Stomach (tissue), 9 donors: ENCODE measurements around the gene ZPBP. TPM values are rescaled to one million over a fixed set of nuclear protein-coding genes. Genes with fewer than 3 reads are reported as not detected.

Experiments used
- DNase-seq, 2 donors: peaks; one replicate each; pipeline versions ENCODE4 v3.0.0 to v3.0.0-alpha.2; 2013 to 2019
- H3K27ac ChIP-seq, 5 donors: fragments of 200-600 bp in 4 of 5; sonication (generic) in 4 of 5; one replicate each; pipeline ENCODE4 v1.5.1; 2013 to 2019; ENCODE audit warnings: mild to moderate bottlenecking in 1 of 5, moderate library complexity in 1 of 5
- H3K27me3 ChIP-seq, 3 donors: fragments of 200-600 bp; sonication (generic); one replicate each; pipeline ENCODE4 v1.5.1; 2017 to 2019; ENCODE audit warnings: mixed run types in 1 of 3
- H3K36me3 ChIP-seq, 4 donors: fragments of 200-600 bp; sonication (generic); 1 replicate in 3 of 4; 2 replicates in 1 of 4; pipeline ENCODE4 v1.5.1; 2016 to 2019
- H3K4me1 ChIP-seq, 4 donors: fragments of 200-600 bp; sonication (generic); one replicate each; pipeline ENCODE4 v1.5.1; 2016 to 2019
- H3K4me3 ChIP-seq, 4 donors: fragments of 200-600 bp; sonication (generic) in 3 of 4; one replicate each; pipeline ENCODE4 v1.5.1; 2016 to 2019; ENCODE audit warnings: mild to moderate bottlenecking in 1 of 4
- H3K9me3 ChIP-seq, 4 donors: fragments of 200-600 bp; sonication (generic); one replicate each; pipeline ENCODE4 v1.5.1; 2016 to 2019
- CTCF ChIP-seq, 7 experiments: fragments of 450-650 bp in 4 of 7; fragments of 200-600 bp in 3 of 7; sonication (generic) in 3 of 7; IDR thresholded peaks; one replicate each; pipeline ENCODE4 v1.5.1; 2016 to 2019; ENCODE audit warnings: antibody characterized with exemption in 7 of 7, control low read depth in 2 of 7, mild to moderate bottlenecking in 1 of 7
- EP300 ChIP-seq: sonication (generic); formaldehyde crosslinking; IDR thresholded peaks from one replicate; pipeline ENCODE4 v1.6.1; 2017; ENCODE audit warnings: antibody characterized with exemption
- POLR2A ChIP-seq, 4 donors: fragments of 450-650 bp; IDR thresholded peaks; one replicate each; pipeline ENCODE4 v1.6.1; 2016; ENCODE audit warnings: antibody characterized with exemption in 4 of 4, control low read depth in 2 of 4, mild to moderate bottlenecking in 1 of 4, moderate library complexity in 1 of 4
- POLR2AphosphoS5 ChIP-seq, 3 donors: sonication (generic); formaldehyde crosslinking; IDR thresholded peaks; one replicate each; pipeline ENCODE4 v1.6.1; 2016; ENCODE audit warnings: antibody characterized with exemption in 3 of 3
- WGBS, 5 donors: extraction: QIAGEN DNeasy Blood & Tissue Kit in 3 of 5; methylation state at CpG; one replicate each; pipeline versions ENCODE4 v1.1.5 to v1.1.7; 2013 to 2018; 5-methylcytosine and 5-hydroxymethylcytosine counted together
- intact Hi-C: fragments of 100-400 bp; cut with DNase I; formaldehyde crosslinking; loops from one replicate; pipeline ENCODE4 v1.15.1; 2023; ENCODE audit warnings: low total_unique reads
- polyA plus RNA-seq, 3 donors: library from polyadenylated mRNA; stranded (reverse); fragments of 200-250 nt; gene quantifications; one replicate each; pipeline ENCODE4 v1.2.3, GENCODE V29; 2013
- total RNA-seq, 5 donors: library from RNA; depleted of rRNA; stranded (reverse); fragments of >200 nt; gene quantifications; one replicate each; pipeline versions ENCODE4 v1.1.0 to v1.2.3, GENCODE V29; 2014 to 2016
- donor health status: healthy with polysubstance abuse.
- donor health status: Bipolar disorder and iron deficiency.
- donor health status: healthy.

The ZPBP gene
- total and polyA plus RNA-seq, 8 donors: not detected

DNA sequence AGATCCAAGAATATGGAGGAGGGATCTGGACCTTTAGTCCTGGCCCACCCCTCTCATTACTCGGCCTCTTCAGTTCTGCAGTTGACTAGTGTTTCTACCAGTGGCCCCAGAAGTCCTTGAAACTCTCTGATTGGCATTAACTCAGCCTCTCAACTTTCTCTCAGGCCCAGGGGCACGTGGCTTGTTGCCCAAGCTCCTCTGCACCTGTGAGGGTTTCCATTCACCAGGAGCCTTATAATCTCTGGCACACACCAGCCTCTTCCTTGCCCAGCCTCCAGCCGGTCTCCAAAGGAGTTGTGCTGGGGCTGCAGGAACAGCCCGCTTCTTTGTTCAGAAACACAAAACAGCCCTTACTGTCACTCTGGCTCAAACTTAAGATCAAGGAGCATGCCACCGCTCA is 47.6 kb upstream of the ZPBP start:
- Histone ChIP-seq H3K4me3 (no peak overlapping the region), H3K9me3 (no peaks in the 10 kb centered on the region), H3K36me3 (no peaks in the 10 kb centered on the region), H3K27ac (no peak overlapping the region), H3K4me1 (peaks cover 0 to 6% (median 2%) of the 10 kb centered on the region in 4 donors), H3K27me3 (peaks cover 0 to 11% (median 0%) of the 10 kb centered on the region in 3 donors)
- TF ChIP-seq EP300 (no peak), POLR2AphosphoS5 (IDR thresholded peaks at IDR 0.05) (no peak), POLR2A (IDR thresholded peaks at IDR 0.05) (no peak), CTCF (IDR thresholded peaks at IDR 0.05) (no peak)
- intact Hi-C loops: no loop called here
- 67 to 70% (median 68%) methylated on average over 5 of the region's 5 CpGs for WGBS, 5 donors
- no peak for DNase-seq

DNA sequence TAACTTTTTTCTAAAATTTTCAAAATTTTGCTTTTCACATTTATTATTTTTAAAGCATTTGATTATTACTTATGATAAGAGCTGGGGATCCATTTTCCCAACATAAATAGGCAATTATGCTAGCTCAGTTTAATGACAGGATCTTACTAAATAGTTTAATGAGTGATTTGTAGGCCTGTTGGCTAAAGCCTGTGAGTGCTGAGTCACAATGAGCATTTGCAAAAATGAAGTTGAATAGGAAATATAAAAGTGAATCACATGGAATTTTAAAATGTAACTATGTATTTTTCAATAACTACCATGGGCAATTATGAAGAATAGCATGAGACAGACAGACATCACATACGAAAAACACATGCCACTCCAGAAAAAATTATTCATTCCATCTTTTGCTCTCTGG is 45.1 kb upstream of the ZPBP start:
- DNase-seq: no peak
- Histone ChIP-seq H3K9me3 (no peaks in the 10 kb centered on the region), H3K27ac (no peak overlapping the region), H3K36me3 (no peaks in the 10 kb centered on the region), H3K27me3 (peaks cover 0 to 11% (median 0%) of the 10 kb centered on the region in 3 donors), H3K4me1 (peaks cover 0 to 6% (median 2%) of the 10 kb centered on the region in 4 donors), H3K4me3 (no peak overlapping the region)
- intact Hi-C loops: no loop called here
- 73 to 86% (median 80%) methylated on average over 1 of the region's 1 CpG for WGBS, 5 donors
- no peak for TF ChIP-seq CTCF (IDR thresholded peaks at IDR 0.05)

GRCh38 chr7:50125766-50126165 is 32.7 kb upstream of the ZPBP start:
- DNase-seq: no peak

DNA sequence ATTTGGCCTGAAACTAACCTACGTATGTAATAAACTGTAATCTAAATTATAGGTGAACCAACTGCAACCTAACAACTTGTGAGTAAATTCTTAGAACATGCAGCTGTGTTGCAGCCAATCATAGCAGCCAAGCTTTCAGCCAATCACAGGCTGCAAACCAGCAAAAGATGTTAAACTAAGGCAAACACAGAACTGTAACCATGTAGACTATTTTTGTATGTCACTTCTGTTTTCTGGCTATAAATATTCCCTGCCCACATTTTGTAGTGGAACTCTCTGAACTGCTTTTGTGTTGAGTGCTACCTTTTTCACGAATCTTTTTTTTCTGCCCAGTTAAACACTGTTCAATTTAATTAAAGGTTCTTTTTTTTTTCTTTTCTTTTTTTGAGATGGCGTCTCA is 28.2 kb upstream of the ZPBP start:
- H3K9me3 ChIP-seq: no peaks in the 10 kb centered on the region
- WGBS, 5 donors: 79 to 89% (median 86%) methylated on average over 3 of the region's 3 CpGs
- no peaks in the 10 kb centered on the region for H3K4me1 ChIP-seq
- intact Hi-C loops: no loop called here
- no peak overlapping the region for H3K27ac ChIP-seq
- DNase-seq: no peak
- TF ChIP-seq POLR2A (IDR thresholded peaks at IDR 0.05): no peak
- no peak for TF ChIP-seq EP300
- no peak for TF ChIP-seq CTCF (IDR thresholded peaks at IDR 0.05)
- no peak for TF ChIP-seq POLR2AphosphoS5 (IDR thresholded peaks at IDR 0.05)
- no peaks in the 10 kb centered on the region for H3K36me3 ChIP-seq
- H3K4me3 ChIP-seq: no peak overlapping the region
- H3K27me3 ChIP-seq: peaks cover 0 to 5% (median 0%) of the 10 kb centered on the region in 3 donors

More at GRCh38 chr7:50125766-50126165, 32.7 kb upstream of the ZPBP start:
- WGBS, 5 donors: 87 to 97% (median 91%) methylated on average over 1 of the region's 1 CpG
- intact Hi-C loops: no loop called here
- Histone ChIP-seq H3K27ac (no peak overlapping the region), H3K4me1 (no peaks in the 10 kb centered on the region), H3K27me3 (no peaks in the 10 kb centered on the region), H3K36me3 (no peaks in the 10 kb centered on the region), H3K4me3 (no peak overlapping the region), H3K9me3 (peaks cover 0 to 4% (median 0%) of the 10 kb centered on the region in 4 donors)
- no peak for TF ChIP-seq CTCF (IDR thresholded peaks at IDR 0.05)
- no peak for TF ChIP-seq EP300
- no peak for TF ChIP-seq POLR2A (IDR thresholded peaks at IDR 0.05)
- no peak for TF ChIP-seq POLR2AphosphoS5 (IDR thresholded peaks at IDR 0.05)
